ENCODE measurements around the gene SHISA9.

DNA sequence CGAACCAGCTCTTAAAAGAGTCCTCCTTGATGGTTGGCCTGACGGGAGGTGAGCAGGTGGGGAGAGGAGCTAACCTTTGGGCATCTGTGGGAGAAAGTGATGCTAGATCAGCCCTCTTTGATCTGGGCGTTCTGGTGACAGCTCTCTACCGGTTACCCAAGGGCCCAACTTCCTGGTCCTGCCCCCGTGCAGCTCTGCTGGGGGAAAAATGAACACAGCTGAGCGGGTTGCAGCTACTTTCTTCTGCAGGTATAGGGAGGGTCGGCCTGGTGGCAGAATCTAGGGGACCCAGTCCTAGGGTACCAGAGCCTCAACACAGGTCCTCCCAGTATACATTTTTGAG, 2.9 kb downstream of the SHISA9 start:
- TF ChIP-seq ARNTL (CRISPR knock-in tag; IDR thresholded peaks at IDR 0.05; ENCODE audit: borderline replicate concordance, low read depth) (no peak), ZNF70 (CRISPR knock-in tag; IDR thresholded peaks at IDR 0.05) (no peak), PATZ1 (CRISPR knock-in tag; IDR thresholded peaks at IDR 0.05; ENCODE audit: borderline replicate concordance) (no peak), GLIS3 (CRISPR knock-in tag; IDR thresholded peaks at IDR 0.05) (no peak), ZFP3 (CRISPR knock-in tag; IDR thresholded peaks at IDR 0.05) (no peak), PPARA (CRISPR knock-in tag; IDR thresholded peaks at IDR 0.05; ENCODE audit: borderline replicate concordance) (no peak), ESRRG (CRISPR knock-in tag; IDR thresholded peaks at IDR 0.05) (no peak)
- TF ChIP-seq, protein P1, sequence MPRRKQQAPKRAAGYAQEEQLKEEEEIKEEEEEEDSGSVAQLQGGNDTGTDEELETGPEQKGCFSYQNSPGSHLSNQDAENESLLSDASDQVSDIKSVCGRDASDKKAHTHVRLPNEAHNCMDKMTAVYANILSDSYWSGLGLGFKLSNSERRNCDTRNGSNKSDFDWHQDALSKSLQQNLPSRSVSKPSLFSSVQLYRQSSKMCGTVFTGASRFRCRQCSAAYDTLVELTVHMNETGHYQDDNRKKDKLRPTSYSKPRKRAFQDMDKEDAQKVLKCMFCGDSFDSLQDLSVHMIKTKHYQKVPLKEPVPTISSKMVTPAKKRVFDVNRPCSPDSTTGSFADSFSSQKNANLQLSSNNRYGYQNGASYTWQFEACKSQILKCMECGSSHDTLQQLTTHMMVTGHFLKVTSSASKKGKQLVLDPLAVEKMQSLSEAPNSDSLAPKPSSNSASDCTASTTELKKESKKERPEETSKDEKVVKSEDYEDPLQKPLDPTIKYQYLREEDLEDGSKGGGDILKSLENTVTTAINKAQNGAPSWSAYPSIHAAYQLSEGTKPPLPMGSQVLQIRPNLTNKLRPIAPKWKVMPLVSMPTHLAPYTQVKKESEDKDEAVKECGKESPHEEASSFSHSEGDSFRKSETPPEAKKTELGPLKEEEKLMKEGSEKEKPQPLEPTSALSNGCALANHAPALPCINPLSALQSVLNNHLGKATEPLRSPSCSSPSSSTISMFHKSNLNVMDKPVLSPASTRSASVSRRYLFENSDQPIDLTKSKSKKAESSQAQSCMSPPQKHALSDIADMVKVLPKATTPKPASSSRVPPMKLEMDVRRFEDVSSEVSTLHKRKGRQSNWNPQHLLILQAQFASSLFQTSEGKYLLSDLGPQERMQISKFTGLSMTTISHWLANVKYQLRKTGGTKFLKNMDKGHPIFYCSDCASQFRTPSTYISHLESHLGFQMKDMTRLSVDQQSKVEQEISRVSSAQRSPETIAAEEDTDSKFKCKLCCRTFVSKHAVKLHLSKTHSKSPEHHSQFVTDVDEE (CRISPR knock-in tag; IDR thresholded peaks at IDR 0.05): no peak
